GM12801 (cell line): ENCODE measurements around the gene CEP350.

Experiments used
- CTCF ChIP-seq: IDR thresholded peaks from one replicate; pipeline ENCODE4 v1.5.1; 2011; ENCODE audit warnings: control low read depth; ENCODE audit not compliant: insufficient read length; ENCODE audit errors: extremely low read depth

CEP350 gene

DNA sequence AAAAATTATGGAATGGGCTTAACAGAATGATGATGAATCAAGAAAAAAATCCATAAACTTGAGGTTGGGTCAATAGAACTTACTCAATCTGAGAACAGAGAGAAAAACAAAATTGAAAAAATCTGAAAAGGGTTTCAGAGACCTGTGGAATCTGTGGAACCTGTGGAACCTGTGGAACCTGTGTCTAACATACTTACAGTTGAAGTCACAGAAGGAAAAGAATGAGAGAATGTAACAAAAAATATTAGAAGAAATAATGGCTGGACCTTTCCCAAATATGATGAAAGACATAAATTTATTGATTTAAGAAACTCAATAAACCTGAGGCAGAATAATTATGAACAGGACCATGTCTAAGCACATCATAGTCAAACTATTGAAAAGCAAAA is 182.4 kb downstream of the CEP350 start:
- no peak for TF ChIP-seq CTCF

- no peak for TF ChIP-seq CTCF
Observed at GRCh38 chr1:180137776-180138175, 183.2 kb downstream of the CEP350 start.

GRCh38 chr1:180141381-180141934 is 186.8 kb downstream of the CEP350 start:
- no peak for TF ChIP-seq CTCF

DNA sequence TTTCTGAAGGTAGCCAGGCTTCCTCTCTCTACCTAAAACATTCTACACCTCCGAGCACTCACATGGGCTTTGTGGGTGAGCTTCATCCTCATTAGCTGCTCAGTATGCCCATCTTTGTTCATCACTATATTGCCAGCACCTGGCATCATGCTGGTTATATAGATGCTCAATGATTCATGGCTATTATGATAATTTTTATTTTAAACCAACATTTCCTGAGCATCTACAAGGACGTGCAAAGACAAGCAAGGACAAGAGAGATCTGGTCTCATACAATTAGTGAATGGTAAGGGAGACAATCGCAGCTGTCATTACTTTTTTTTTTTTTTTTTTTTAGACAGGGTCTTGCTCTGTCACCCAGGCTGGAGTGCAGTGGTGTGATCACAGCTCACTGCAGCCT is 188.7 kb downstream of the CEP350 start:
- no peak for TF ChIP-seq CTCF

GRCh38 chr1:180144659-180145357 is 190.2 kb downstream of the CEP350 start:
- TF ChIP-seq CTCF = no peak

DNA sequence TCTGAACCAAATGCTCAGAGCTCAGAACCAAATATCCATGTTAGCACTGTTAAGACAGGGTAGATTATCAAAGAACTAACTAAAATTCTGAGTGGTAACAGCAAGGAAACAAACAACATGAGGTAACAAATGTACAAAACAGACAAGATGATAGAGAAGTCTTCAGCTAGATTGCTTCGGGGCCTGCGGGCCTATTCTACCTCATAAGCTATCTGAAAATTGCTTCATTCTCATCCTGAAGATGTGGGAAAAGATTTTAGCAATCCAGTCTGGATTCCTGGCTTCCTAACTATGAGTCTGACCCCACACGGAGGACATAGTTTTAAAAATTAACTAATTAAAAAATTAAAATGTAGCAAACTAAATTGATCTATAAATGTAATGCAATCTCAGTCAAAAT is 190.8 kb downstream of the CEP350 start:
- no peak for TF ChIP-seq CTCF

GRCh38 chr1:180150982-180151381 is 196.4 kb downstream of the CEP350 start:
- TF ChIP-seq CTCF = no peak
